GM21529 (cell line): ENCODE results near the gene FBXO31.
"Not testable (repeated sequence)": the region's sequence is repeated elsewhere in the genome, so short reads cannot be mapped to it uniquely, and the experiment has no call there.

ENCODE experiments used
- ATAC-seq: cut with Tn5 transposase; IDR thresholded peaks from one replicate; pipeline ENCODE4 v1.9.1; 2021; ENCODE audit not compliant: unreplicated experiment

The FBXO31 gene

DNA sequence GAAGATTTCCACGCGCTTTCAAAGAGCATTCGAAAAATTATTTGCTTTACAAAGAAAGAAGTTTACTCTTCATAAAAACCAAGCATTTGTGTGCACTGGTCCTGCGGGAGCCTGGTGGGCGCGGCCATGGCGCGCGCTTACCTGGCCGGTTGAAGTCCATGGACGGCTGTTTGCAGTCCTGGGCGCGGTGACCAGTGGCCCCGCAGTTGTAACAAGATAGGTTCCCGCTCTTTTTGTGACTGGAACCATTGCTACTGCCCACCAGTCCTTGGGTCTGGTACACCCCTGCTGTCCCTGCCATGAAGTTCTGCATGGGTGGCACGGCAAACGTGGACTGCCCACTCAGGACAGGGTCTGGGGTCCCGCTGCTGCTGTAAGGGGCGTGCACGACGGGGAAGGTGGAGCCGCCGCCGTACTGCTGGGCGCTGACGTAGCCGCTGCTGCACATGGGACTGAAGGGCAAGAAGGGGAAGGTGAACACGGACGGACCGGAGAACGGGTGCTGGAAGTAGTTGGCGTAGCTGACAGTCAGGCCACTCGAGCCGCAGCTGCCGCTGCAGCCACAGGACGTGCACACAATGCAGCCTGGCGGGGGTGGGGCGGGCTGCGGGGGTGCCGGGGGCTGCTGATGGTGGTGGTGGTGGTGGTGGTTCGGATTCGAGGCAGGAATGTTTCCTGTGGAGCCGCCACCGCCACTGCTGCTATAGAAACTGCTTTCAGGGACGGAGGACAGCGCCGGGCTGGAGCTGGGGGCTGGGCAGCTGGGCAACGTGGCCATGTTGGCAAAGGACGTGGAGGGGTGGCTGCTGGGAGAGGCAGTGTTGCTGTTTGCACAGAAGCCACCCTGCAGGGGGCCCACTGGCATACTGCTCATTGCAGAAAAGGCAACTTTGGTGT lies 28.0 kb upstream of the FBXO31 start:
- ATAC-seq, result no peak

DNA sequence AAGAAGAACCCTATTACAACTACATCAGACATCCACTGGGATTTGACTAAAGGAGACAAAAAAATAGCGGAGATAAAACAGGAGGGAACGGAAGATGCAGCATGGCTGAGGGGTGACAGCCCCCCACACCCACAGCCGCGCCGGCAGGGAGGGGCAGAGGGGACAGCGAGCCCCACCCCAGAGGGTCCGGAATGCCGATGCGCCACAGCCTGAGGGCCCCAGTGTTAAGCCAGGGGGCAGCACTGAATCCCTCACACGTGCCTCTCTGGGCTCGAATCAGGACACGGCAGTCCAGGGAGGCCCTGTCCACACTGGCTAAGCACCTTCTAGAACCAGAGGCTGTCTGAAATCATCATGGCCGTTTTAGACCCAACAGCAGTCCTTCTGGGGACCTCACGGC lies 27.4 kb upstream of the FBXO31 start:
- ATAC-seq, result no peak

DNA sequence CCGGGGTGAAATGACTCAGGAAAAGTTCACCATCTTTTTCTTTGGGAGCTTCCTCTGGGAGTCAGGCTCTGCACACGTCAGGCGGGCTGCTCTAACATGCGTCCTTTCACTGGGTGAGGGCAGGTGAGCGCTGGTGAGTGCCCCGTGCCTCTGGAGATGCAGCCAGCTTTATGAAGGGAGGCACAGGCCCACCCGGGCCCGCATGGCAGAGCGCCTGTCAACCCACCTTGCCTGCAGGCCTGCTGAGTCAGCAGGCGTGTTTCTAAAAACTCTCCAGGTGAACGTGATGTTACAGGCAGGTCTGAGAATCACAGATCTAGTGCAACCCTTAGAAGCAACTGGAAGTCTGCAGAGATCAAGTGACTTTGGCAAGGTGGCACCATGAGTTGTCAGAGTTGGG lies 27.0 kb upstream of the FBXO31 start:
- ATAC-seq, result no peak

DNA sequence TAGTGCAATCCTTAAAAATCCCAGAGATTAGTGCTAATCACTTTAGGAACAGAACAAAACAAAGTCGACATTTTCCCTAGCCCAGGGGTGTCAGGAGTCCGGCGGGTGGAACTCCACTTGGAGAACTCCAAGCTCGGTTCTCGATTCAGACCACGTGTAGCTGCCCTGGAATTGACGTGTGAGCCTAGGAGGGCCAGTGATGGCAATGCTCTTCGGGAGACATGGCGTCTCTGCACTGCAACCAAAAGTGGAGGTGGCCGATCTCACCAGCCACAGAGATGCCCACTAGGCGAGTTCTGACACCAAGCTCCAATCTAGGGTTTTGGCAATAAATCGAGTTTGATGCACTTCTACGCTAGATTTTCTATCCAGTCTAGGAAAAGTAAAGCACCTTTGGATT lies 26.2 kb upstream of the FBXO31 start:
- ATAC-seq, result no peak

DNA sequence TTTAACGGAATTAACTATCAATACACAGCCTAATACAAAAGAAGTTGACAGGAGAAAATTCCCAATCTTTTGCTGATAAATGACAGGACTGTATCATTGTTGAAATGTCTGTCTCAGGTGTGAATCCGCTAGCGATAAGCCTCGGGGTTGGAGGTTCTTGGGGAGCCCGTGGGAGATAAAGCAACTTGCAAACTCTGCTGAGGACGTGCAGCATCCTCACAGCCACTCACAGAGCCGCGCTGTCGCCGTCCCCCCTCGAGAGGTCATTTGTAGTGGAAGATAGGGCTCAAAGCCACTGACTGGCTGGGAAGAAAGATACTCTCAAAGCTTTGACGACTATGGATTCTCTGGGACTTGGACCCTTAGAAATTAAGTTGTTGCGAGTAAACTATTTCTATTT lies 25.6 kb upstream of the FBXO31 start:
- ATAC-seq, result no peak

DNA sequence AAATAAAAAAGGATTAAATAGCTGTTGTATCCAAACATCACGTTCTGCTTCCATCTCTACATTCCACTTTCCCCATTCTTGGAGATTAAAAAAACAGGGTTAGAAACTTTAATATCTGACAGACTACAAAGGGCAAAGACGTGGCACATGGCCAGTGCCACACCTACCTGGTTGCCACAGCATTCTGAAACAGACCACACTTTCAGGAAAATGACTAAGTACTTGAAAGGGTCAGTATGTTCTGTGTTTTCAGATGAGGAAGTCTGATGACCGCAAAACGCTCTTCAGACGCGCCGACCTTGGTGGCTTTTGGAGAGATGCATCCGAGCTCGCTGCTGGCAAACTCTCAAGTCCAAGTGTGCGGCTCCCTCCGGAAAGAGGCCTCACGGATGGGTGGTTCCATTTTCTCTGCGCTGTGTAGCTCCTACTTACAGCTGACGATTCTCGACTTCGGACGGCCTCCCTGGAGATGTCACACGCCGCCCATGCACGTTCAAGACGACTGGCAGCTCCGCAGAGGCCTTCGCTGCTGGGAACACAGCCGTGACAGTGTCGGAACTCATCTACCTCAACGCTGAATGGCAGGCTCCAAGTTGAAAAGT lies 24.0 kb upstream of the FBXO31 start:
- ATAC-seq, result peak; percentile 60

DNA sequence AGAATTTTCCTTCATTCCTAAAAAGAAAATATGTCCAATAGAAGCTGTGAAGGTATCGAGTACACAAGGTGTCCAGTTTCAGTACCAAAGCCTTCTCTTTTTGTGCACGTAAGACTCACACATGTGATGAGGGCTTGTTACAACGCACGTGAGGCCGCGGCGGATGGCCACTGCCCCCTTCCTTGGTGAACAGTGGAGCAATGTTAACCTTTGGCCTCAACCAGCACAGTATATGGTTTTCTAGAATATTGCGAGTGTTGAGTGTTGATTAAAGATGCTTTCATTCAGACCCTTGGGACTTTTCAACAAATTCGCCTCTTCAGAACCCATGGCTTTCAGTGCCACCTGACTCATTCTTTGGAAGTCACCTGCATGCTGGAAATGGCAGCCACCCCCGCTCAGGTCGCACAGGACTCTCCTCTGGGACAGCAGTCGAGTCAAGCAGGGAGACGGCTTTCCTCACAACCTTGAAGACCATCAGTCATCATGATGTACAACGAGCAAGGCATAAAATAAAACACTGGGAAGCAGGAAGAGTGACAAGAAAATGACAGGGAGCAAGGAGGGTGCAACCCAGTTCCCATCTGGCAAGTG lies 23.0 kb upstream of the FBXO31 start:
- ATAC-seq, result no peak

DNA sequence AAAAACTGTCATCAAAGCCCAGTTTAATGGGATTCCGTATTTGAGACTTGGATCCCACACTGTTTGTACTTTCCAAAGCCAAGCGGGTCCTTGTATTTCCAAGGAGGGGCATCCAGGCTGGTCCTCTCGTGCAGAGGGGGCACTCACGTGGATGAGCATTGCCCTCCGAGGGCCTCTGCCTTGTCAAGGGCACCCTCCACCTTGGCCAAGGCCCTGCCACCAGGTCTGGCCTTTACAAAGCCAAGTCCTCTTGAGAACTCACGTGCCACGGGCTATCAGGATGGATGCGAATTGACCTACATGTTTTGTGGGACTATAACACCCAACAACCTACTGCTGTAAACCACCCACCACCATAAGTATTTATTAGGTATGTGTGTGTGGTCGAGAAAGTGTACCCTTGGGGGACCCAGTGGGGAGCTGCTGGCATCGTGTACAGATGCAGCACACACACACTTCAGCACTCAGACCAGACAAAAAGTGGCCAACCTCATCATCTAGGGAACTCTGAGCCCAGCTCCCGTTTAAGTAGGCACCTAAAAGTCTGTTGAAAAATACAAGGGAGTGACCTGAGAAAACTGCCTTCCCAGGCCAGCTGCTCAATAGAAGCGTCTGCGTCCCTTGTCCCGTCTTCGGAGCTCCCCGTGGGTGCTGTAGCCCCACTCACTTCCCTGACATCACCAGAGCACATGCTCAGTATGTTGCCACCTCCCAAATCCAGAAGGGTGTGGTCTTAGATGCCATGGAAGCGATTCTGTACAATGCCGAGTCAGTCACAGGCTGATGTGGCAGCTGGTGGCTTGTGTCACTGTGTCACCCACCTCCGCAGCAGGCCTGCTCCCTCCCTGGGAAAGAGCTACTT lies 21.4 kb upstream of the FBXO31 start:
- no peak for ATAC-seq

DNA sequence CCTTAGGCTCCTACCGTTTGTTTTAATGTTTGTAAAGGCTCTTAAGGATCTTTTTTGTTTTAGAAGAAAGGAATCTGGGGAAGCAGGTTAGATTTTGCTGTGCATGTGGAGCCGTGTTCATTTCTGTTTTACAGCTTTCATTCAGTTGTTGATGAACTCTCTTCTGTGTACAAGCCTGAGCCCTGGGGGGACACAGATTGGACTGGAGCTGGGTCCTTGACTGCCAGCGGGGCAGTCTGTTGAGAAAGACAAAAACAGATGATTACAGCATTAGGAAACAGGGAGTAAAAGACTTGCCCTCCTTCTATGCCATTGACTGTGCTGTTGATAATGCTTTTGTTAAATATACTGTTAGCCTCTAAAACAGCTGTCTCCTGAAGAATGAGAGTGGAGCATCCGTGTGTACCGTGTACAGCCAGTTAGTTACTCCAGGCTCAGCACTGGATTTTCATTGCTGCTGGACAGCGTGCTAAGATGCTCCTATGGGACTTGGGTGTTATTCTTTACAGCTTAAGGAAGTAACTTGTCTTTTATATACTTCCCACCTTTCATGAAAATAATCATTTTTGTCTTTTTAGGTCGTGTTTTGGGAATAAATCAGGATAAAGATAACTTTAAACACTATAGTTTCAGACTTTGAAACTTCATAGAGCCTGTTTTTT lies 11.7 kb upstream of the FBXO31 start:
- ATAC-seq, result no peak

DNA sequence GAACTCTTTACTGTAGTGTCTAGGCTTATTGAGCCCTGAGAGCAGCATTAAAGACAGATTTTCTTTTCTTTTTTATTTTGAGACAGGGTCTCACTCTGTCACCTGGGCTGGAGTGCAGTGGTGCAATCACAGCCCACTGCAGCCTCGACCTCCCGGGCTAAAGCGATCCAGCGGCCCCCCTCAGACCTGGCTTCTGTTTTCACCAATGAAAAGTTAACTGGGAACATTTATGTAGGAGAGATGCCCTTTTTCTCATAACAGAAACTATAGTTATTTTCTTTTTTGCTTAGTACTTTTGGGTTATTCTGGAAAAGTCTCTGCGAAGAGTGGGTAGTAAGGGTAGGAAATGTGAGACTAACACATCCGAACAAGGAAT lies 10.1 kb upstream of the FBXO31 start:
- no peak for ATAC-seq

DNA sequence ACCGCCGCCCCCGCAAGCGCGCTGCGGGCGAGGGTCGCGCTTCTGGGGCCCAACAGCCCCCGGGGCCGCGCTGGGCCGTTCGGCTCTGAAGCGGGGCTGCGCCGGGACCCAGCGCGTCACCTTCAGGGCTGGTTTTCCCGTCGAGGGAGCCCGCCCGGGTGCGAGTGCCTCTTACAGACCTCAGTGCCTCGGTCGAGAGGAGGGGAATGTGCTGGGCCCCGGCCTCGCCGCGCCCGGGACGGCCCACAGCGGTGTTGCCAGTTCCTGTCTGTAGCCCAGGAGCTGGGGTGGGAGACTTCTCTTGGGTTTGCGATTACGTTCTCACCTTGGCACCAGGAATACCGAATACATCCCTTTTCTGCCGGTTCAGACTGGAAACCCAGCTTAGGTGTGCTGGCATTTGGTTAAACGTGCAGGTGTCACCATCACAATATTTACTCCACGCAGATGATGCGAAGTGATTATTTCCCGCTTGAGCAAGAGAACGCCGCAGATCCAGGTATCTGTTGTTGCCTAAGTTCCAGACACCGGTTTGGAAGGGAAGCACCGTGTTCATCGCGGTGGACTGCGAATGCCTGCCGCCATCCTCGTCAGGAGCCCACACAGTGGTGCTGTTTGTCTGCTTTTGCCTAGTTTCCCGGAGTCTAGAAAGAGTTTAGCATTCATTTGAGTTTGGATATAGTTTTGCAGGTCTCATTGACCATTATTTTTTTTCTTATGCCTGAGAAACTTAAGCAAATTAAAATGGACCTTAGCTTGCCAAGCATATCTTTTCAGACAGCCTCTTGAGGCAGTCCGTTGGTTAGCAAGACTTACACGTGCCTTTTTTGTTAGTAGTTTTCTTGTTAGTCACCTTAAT lies 9.5 kb upstream of the FBXO31 start:
- ATAC-seq, result no peak

DNA sequence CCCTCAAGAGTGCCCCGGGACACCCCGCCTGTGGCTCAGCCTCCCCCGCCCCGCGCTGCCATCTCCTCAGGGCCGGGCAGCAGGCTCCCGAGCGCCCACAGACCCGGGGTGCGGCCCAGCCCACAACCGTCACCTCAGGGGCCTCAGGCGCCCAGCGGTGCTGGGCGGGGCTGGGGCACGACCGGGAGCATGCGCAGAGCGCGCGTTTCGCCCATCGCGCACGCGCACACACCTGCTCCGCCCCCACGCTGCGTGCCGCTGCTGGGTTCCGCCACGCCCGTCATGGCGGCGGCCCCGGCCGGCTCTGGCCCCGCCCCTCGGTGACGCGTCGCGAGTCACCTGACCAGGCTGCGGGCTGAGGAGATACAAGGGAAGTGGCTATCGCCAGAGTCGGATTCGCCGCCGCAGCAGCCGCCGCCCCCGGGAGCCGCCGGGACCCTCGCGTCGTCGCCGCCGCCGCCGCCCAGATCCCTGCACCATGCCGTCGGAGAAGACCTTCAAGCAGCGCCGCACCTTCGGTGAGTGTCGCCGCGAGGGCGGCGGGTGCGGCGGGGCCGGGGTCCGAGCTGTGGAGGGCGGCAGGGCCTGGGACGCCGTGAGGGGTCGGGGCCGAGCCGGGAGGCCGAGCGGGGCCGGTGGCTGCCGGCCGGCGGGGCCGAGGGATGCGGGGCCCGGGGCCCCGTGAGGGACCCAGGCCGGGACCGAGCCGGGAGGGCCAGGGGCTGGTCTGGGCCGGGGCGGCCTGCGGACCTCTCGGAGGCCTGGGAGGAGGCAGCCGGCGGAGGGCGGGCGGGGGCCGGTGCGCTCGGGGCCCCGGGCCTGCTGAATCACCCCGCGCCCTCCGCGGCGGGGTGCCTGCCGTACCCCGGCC lies 8.6 kb upstream of the FBXO31 start, which contains the start of gene MAP1LC3B:
TSS of gene MAP1LC3B (plus strand) at position 387 of the 871 bp plus-strand sequence. CDS start at position 479, 92 bp downstream.
- ATAC-seq, result peak; percentile 50

DNA sequence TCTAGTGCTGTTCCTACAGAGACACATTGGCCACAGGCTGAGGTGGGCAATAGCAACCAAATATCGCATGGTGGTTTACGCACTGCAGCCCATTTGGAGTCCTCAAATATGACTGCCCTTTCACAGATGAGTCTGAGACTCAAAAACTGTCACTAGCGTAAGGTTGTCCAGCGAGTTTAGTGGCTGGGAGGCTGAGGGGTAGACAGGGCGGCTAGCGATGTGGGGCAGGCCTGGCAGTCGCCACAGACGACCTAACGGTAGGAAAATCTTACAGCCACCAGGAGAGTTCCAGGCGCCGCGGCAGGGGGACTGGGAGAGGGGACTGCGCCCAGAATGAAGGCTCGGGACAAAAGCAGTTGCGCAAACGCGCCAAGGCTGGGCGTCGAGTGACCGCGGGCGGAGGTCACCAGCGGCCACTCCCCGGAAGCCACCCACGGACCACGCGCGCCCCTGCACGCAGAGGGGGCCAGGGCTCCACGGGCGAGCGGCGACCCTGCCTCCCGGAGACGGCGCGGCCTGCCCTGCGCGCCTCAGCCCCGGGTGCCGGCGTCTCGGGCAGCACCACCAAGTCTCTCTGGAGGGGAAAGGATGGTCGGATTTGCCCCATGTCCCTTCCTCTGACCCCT lies 7.9 kb upstream of the FBXO31 start:
- peak; percentile 8 for ATAC-seq

DNA sequence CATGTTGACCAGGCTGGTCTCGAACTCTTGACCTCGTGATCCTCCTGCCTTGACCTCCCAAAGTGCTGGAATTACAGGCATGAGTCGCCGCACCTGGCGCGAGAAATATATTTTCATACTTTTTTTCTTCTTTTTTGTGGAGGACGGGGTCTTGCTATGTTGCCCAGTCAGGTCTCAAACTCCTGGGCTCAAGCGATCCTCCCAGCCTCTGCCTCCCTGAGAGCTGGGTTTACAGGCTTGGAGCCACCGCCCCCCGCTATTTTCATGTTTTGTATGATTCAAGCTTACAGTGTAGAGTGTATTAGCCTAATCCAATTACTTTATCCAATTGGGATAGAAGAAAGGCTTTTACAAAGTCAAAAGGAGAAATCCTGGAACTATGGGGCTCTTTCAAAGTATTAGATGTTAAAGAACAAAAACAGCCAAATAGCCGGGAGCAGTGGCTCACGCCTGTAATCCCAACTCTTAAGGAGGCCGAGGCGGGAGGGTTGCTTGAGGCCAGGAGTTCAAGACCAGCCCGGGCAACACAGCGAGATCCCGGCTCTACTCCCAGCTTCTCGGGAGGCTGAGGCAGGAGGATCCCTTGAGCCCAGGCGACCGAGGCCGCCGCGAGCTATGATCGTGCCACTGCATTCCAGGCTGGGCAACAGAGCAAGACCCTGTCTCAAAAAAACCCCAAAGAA lies 7.2 kb upstream of the FBXO31 start:
- ATAC-seq, result no peak

DNA sequence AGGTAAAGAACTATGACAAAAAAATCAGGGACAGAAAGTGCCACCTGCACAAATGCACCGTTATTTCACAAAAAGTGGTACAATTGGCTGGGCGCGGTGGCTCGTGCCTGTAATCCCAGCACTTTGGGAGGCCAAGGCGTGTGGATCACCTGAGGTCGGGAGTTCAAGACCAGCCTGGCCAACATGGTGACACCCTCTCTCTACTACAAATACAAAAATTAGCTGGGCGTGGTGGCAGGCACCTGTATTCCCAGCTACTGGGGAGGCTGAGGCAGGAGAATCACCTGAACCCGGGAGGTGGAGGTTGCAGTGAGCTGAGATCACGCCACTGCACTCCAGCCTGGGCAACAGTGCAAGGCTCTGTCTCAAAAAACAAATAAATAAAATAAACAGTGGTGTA lies 6.3 kb upstream of the FBXO31 start:
- not testable (repeated sequence) for ATAC-seq

DNA sequence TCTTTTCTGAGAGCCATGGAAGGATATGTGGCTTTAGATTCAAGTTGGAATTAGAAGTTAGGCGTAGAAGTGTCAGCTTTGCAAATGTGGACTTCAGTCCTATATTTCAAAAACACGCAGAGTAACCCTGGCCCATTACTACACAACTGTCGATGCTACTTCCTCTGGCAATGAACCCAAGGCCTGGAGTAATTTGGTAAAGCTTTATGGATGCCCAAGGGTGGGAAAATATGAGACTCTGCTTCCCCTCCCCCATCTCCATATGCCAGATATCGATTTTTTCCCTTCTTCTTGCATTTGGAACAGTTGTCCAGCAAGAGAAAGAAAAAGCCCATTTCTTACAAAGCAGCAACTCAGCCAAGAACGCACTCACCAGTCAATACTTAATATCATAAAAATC lies 5.7 kb upstream of the FBXO31 start:
- ATAC-seq, result no peak

DNA sequence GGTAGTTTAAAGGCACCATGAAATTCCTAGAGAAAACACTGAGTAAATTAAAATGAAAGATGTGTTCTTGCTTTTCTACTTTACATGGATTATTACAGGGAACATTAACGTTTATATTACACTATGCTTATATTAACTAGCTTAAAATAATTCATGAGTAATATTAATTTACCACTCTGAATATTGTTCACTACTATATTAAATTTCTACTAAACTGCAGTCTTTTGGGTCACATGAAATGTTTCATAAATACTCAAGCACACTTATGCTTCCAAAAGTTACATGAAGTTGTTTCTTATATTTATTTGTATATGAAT lies 5.2 kb upstream of the FBXO31 start:
- ATAC-seq, result no peak
